ENCODE data around the gene INPPL1.

GRCh38 chr11:72283947-72284346 lies 59.4 kb downstream of the INPPL1 start:
- TF ChIP-seq POLR2A (IDR thresholded peaks at IDR 0.05; ENCODE audit: low read depth, low read length): no peak
- TF ChIP-seq CTCF (IDR thresholded peaks at IDR 0.05; ENCODE audit: extremely low read depth in 1 of 2, insufficient read depth in 1 of 2, low read depth in 1 of 2, low read length in 2 of 2): no peak
- TF ChIP-seq JUN (IDR thresholded peaks at IDR 0.05; ENCODE audit: borderline replicate concordance, insufficient read depth, insufficient read length, low read depth): no peak
- no peak for TF ChIP-seq EZH2 (IDR thresholded peaks at IDR 0.05; ENCODE audit: borderline replicate concordance, low read depth, low read length, severe bottlenecking)
- TF ChIP-seq POLR2AphosphoS5 (IDR thresholded peaks at IDR 0.05; ENCODE audit: insufficient read depth, low read depth, low read length): no peak
- TF ChIP-seq MYC (IDR thresholded peaks at IDR 0.05; ENCODE audit: low read depth, low read length): no peak

Measured in endothelial cell of umbilical vein (primary cell).